ENCODE measurements around the gene PSIP1.
A peak's percentile ranks its signal among the peaks of the same experiment; 100 is the strongest.
"Not testable (repeated sequence)": the region's sequence is repeated elsewhere in the genome, so short reads cannot be mapped to it uniquely, and the experiment has no call there.

The PSIP1 gene

DNA sequence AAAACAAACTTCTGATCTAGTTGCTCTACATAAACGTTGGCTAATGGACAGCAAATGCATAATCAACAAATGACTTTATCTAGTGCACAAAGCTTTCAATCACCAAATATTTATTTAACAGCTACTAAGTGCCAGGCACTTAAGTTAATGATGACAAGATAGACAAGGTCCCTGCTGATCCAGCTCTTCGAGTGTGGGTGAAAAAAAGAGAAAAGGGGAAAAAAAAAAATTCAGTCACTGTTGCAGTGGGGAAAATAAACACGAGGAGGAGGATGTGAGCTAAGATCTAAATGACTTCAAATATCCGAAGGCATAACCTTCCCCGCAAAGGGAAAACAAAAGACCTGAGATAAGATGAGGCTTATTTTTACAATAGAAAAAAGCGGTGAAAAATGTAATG lies 9.6 kb downstream of the PSIP1 start:
- FAIRE-seq, result no peak

GRCh38 chr9:15499139-15499538 lies 11.6 kb downstream of the PSIP1 start:
- no peak for FAIRE-seq

GRCh38 chr9:15498246-15498995 lies 12.3 kb downstream of the PSIP1 start:
- no peak for FAIRE-seq

GRCh38 chr9:15492485-15493150 lies 18.2 kb downstream of the PSIP1 start:
- no peak for FAIRE-seq

DNA sequence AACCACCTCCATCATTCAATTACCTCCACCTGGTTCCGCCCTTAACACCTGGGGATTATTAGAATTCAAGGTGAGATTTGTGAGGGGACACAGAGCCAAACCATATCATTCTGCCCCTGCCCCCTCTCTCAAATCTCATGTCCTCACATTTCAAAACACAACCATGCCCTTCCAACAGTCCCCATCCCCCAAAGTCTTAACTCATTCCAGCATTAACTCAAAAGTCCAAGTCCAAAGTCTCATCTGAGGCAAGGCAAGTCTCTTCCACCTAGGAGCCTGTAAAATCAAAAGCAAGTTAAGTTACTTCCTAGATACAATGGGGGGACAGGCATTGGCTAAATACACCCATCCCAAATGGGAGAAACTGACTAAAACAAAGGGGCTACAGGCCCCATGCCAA lies 18.8 kb downstream of the PSIP1 start:
- no peak for FAIRE-seq

DNA sequence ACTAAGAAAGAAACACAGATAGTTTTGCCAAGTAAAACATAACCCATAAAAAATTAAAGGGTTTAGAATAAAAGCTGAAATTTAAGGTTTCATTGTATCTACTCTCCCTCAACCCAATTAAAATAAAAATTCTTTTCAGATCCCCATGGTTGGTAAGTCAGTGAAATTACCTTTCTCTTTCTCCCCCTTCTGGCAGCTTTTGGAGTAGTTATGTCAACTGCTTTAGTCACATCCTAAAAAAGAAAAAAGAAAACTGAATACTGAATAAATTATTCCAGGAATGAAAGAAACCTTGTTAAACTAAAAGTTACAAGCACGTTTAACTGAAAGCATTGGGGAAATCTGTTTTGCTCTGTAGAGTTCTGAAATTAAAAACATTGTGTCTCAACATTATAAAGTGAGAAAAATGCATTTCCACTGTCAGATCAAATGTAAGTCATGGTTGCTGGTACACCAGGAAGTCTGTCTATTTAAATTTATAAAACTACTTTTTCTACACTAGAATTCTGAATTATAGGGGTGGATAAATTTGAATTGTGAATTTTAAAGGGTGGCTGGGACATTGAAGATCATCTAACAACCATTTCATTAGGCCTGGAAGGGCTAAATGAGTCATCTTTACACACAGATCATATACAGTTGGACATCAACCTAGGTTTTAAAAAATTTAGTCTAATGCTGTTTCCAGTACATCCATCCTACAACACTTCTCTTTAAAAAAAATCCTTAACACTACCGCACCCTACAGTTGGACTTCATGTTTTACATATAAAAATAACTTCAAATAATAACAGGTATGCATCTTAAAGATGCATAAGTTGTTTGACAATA lies 24.7 kb downstream of the PSIP1 start:
- FAIRE-seq, result peak; percentile 94

DNA sequence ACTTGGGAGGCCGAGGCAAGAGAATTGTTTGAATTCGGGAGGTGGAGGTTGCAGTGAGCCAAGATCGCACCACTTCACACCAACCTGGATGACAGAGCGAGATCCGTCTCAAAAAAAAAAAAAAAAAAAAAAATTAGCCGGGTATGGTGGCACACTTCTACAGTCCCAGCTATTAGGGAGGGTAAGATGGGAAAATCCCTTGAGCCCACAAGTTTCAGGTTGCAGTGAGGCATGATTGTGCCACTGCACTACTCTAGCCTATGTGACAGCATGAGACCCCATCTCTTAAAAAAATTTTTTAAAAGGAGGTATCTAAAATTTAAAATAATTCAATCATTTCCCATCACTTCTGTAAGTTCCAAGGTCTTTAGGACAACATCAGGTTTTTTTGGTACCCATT lies 26.0 kb downstream of the PSIP1 start:
- FAIRE-seq, result no peak

- FAIRE-seq, result no peak
These were observed 28.6 kb downstream of the PSIP1 start for GRCh38 chr9:15482146-15482545.

DNA sequence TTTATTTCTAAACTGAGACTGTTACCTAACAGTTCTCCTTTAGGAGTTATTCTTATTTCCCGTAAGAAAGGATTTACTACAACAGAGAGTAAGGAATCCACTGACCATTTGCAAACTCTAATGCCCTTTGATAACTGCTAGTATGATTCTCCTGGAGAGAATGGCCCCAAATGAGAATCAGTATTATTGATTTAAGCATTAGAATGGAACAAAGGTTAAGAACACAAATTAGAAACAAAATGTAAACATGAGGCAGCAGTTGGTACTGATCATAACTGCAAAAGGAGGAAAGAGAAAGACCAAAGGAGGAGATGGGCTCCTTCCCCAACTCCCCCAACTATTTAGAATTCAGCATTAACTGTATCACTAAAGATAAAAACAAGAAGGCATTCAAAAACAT lies 30.7 kb downstream of the PSIP1 start:
- no peak for FAIRE-seq

GRCh38 chr9:15475923-15476536 lies 34.7 kb downstream of the PSIP1 start:
- no peak for FAIRE-seq

- no peak for FAIRE-seq
These were observed 40.9 kb downstream of the PSIP1 start for GRCh38 chr9:15469862-15470261.

GRCh38 chr9:15469406-15469805 lies 41.4 kb downstream of the PSIP1 start:
- FAIRE-seq, result peak; percentile 35

DNA sequence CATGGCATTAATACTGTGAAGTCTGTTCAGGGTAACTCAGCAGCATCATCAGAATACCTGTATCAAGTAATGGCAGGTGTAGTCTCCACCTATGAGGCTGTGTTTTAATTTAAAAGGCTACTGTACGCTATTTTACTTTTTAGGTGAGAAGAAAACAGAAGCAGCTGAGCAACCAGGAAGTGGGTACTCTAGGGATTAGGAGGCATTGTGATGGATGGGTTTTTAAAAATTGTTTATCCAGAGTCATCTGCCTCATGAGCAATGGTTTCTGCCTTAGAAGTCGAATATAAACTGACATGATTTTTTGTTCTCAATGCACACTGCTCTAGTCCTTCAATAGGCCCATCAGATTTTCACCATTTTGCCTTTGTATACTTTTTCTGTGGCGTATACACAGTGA lies 42.6 kb downstream of the PSIP1 start:
- FAIRE-seq, result no peak

DNA sequence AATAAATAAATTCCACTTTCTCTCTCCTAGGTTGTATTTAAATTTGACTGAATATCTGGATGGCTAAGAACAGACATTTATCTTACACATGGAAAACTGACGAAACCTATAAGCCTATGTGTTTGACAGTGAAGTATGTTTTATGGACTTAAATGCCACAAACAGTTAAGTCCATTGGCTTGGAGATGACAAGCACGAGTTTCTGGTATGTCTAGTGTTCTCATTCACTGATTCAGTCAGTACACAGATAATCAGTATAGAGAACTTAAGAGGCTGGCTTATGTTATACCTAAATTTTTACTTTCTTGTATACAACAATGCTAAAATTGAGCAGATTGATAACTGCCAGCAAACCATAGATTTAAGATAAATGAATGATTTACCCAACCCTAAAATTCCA lies 49.2 kb downstream of the PSIP1 start:
- FAIRE-seq, result peak; percentile 49

GRCh38 chr9:15461056-15461455 lies 49.7 kb downstream of the PSIP1 start:
- no peak for FAIRE-seq

- FAIRE-seq, result no peak
These were observed 56.8 kb downstream of the PSIP1 start for GRCh38 chr9:15453956-15454355.

GRCh38 chr9:15444141-15444540 lies 66.6 kb downstream of the PSIP1 start:
- FAIRE-seq, result no peak

DNA sequence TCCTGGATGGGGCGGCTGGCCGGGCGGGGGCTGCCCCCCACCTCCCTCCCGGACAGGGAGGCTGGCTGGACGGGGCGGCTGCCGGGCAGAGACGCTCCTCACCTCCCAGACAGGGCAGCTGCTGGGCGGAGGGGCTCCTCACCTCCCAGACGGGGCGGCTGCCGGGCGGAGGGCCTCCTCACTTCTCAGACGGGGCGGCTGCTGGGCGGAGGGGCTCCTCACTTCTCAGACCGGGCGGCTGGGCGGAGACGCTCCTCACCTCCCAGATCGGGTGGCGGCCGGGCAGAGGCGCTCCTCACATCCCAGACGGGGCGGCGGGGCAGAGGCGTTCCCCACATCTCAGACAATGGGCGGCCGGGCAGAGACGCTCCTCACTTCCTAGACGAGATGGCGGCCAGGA lies 68.5 kb downstream of the PSIP1 start:
- FAIRE-seq, result not testable (repeated sequence)

DNA sequence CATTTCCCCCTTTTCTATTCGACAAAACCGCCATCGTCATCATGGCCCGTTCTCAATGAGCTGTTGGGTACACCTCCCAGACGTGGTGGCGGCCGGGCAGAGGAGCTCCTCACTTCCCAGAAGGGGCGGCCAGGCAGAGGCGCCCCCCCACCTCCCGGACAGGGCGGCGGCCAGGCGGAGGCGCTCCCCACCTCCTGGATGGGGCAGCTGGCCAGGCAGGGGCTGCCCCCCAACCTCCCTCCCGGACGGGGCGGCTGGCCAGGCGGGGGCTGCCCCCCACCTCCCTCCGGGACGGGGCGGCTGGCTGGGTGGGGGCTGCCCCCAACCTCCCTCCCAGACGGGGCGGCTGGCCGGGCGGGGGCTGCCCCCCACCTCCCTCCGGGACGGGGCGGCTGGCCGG lies 68.9 kb downstream of the PSIP1 start:
- FAIRE-seq, result not testable (repeated sequence)

GRCh38 chr9:15438891-15439290 lies 71.9 kb downstream of the PSIP1 start:
- no peak for FAIRE-seq

DNA sequence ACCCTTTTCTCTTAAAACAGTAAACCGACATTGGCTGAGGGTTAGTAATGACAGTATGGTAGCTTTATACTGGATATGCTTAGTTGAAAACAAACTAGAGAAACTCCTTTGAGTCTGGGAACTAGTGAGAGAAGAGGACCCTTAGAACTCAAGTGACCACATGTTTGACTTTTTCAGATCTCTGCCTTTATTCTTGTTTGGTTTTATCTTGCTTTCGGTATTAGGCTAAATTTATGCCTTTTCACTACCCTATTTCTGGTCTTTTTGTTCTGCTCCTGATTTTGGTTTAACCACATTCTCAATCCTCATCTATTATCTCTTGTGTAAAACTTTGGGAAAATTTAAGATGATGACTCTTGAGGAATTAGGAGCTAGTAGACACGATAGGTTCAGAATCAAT lies 77.1 kb downstream of the PSIP1 start:
- no peak for FAIRE-seq

GRCh38 chr9:15433191-15433590 lies 77.6 kb downstream of the PSIP1 start:
- peak; percentile 9 for FAIRE-seq

Data from A204.1 (cell line).